HG02943 (cell line): ENCODE measurements around the gene GALNTL6.
"Not testable (repeated sequence)": the region's sequence is repeated elsewhere in the genome, so short reads cannot be mapped to it uniquely, and the experiment has no call there.

Experiments
- ATAC-seq: cut with Tn5 transposase; IDR thresholded peaks from one replicate; pipeline ENCODE4 v1.9.1; 2021; ENCODE audit warnings: mild to moderate bottlenecking, low read depth, moderate library complexity; ENCODE audit not compliant: unreplicated experiment

The GALNTL6 gene

DNA sequence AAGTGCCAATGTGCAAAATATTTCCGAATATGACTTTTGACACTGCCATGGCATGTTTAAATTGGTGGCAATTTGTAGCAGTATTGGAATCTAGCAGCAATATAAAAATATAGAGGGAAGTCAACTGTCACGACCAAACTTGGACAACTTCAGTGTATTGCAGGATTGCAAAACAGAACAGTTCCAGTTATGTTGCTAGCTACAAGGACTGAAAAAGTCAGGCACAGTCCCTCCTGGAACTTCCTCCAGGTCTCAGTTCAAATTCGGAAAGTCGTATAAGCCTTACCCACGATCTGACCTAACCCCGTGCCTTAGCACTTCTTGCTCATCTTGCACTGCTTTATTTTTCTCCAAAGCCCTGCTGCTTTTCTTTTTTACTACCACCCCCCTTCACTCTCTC, 965.4 kb downstream of the GALNTL6 start:
- ATAC-seq: no peak

DNA sequence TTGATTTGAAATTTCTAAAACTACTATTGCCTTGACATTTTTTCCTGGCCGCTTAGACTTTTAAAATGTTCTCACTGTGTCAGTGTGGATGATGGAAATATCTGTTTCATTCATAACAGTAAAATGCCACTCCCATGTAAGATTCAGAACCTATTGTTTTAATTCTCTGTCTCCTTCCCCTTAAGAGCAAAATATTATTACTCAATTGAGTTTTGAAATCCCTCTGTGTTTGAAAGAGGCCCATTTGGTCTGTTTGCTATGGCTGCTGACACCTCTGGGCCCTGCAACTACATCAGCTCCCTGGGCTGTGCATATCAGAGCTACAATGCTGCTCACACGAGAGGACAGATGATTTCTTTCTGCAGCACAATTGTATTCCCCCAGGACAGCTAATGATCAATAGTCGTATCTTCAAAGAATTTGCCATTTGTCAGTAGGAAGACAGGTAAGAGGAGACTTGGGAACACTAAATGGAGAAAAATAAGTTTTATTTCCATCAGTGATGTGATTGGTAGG, 967.4 kb downstream of the GALNTL6 start:
- no peak for ATAC-seq

DNA sequence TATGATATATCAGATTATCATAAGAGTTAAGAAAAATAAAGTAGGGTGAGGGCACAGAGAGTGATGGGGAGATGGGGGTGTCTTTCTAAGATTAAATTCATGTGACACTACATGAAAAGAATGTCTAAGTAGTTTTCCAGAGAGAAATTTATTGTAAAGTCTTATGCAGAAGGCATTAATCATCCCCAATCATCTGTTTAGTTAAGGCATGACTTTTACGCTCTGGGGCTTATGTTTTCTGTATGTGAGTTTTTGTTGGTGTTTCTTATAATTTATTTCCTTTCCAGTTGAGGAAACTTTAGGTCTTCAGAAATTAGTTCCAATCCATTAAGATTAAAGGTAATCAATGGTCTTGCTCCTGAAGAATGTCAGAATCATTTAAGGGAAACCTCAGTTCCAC, 972.4 kb downstream of the GALNTL6 start:
- ATAC-seq: no peak

DNA sequence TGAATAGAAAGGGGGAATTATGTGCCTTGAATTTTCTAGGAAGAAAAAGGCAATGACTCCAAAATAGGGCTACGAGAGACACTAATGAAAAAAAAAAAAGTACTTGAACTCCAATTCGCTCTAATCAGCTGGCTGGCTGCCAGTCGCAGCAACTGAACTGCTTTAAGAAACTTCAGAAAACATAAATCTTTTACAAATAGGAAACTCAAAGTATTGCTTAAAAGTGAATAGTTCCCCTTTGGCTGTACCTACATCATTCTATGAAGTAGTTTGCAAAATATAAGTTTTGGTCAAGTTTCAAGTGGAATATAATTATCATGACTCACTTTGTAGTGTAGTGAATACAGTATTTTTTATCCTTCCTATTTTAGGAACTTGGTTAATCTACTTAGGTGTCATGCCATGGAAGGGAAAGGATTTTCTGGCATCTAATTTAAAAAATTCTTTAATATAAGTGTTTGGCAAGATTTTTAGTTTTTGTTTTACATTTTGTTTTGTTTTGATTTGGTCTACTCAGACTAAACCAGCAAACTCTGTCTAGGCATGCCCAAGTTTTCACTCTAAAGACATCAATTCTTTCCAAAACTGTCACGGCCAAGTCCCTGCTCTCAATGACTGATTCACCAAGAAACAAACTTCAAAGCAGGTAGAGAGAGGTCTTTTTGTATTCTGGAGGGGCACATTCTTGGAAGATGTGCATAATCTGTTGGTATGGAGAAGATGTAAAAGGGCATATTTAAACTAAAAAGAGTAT, 973.0 kb downstream of the GALNTL6 start:
- ATAC-seq: no peak

DNA sequence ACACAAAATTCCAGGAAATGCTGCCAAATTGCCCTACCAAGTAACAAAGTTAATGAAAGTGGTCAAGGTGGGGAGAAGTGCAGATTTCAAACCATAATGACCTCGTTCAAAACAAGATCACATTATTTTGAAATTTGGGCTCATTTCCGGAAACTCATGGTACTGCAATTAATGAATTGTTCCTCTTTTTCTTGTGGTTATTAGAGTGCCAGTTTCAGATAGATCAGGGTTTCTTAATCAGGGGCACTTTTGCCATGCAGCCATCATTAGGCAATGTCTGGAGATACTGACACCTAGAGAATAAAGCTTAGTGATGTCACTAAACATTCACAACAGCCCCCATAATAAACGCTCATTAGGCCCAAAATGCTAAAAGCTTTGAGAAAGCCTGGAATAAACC, 973.9 kb downstream of the GALNTL6 start:
- peak; percentile 72 for ATAC-seq

DNA sequence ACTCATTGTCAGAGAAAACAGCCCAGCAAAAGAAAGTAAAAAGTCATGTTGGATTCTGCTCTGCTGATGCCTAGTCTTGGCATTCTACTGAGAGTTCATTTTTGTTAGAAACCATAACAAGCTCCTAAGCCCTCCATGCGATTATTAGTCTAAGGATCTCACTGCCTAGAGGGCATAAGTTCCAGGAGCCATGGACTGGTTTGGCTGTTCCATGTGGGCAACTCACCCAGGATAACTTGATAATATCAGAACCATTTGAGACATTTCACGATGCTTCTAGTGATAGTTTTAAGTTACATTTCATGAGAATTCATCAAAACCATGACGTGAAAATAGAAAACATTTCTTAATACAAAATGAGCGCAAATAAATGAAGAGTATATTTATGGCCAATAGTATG, 978.6 kb downstream of the GALNTL6 start:
- ATAC-seq: no peak

DNA sequence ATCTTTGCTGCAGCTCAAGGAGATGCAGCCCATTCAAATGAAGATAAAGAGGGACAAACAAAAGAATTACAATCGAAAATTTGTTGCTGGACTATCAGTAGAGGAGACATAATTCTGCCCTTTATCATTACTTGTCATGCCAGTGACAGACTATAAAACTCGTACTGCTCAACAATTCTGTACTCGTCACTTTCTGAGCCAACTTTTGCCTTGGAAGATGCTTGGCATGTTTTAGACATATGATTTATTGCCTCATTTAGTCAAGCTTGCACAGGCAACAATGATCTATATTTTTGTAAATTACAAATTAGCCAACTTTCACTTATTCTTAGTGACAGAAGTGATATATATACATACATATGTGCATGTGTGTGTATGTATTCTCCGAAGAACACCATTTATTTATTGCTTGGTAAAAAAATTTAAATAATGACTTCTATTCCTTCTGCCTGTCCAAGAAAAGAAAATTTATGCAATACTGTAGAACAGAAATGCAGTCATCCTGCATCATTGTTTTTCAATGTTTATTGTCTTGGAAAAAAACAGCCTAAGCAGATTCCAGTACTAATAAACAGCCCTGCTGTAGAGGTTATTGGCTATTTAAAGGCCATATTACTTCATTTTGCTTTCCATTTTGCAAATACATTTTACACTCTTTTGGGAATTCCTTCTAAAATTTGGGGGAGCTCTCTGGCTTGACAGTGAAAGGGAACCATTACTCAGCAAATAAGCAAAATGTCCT, 980.5 kb downstream of the GALNTL6 start:
- no peak for ATAC-seq

DNA sequence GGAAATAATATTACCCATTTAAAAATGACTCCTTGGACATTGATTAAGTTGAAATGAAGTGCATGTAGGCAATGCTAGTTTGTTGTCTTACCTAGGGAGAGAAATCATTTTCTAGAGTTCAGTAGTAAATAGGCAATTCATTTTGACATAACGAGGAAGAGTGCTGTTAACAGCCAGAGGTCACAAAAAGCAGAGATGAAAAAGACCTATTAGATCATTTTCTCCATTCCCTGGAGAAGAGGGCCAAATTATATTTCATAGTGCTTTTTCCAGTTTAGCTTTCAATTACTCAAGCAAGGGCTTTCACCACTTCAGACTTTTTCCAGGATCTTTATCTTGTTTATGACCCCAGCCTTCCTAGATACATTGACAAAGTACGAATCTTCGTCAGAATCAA, 981.1 kb downstream of the GALNTL6 start:
- ATAC-seq: no peak

DNA sequence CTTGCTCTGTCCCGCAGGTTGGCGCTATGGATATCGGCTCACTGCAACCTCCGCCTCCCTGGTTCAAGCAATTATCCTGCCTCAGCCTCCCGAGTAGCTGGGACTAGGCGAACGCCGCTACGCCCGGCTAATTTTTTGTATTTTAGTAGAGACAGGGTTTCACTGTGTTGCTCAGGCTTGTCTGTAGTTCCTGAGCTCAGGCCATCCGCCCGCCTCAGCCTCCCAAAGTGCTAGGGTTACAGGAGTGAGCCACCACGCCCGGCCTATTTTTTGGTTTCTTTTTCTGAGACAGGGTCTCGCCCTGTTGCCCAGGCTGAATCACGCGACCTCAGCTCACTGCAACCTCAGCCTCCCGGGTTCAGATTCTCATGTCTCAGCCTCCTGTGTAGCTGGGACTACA, 984.1 kb downstream of the GALNTL6 start:
- not testable (repeated sequence) for ATAC-seq

DNA sequence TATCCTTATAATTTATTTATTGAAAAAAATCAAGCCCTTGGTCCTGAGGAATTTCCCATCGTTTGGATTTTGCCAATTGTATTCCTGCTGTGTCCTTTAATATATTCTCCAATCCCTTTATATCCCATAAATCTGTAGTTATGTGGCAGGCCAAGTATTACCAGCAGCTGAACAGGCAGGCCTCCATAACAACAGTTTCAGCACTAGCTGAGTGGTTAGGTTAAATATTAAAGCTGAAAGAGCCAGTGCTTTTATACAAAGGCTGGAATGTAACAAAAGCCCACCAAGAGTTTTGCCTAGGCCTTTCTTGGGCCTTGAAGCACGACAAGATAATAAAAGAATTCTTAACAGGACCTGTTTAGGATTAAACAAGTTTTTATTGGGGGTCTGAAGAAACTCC, 988.8 kb downstream of the GALNTL6 start:
- ATAC-seq: no peak

DNA sequence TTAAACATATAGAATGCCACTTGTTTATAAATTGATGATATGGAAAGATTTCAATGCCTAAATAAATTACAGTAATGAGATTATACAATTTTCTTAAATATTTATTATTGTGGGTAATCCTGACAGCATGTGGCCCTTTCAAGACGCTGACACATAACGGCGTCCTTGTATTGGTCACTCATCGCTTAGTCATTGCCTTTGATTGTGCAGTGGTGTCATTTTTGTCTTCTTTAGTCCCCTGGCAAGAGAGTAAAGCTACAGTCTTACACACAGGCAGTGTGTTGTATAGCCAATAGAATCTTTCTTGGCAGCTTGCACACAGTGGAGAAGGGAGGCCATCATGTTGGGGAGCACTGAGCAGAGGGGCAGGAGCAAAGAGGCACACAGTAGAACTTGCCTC, 993.6 kb downstream of the GALNTL6 start:
- no peak for ATAC-seq

DNA sequence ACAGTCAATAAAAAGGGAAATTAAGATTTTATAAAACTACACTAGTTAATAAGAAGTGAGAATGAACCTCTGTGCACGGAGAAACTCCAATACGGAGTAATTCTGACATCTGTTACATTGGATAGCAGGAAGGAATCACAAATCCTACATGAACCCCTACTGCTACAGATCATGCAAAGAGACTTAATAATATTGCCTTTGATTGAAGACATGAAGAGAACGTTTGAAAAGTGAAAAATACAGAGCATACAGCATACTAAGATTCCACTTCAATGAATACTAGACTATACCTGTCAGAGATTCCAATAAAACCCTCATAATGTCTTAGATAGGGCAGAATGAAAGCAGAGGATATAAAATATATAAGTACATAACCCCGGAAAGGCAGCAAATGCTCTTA, 995.0 kb downstream of the GALNTL6 start:
- ATAC-seq: no peak

DNA sequence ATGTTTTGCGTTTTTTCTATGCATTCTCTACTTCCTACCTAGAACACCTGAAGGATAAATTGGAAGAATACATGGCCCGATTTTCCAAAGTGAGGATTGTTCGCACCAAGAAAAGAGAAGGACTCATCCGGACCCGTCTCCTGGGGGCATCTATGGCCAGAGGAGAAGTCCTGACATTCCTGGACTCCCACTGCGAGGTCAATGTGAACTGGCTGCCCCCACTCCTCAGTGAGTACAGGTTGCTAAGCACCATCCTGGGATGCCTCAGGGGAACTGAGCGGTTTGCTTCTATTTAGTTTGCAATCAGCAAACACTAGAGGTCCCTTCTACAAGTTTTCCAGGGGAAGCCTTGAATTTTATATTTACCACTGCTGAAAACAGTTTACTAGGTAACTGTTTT, 996.1 kb downstream of the GALNTL6 start:
- no peak for ATAC-seq

DNA sequence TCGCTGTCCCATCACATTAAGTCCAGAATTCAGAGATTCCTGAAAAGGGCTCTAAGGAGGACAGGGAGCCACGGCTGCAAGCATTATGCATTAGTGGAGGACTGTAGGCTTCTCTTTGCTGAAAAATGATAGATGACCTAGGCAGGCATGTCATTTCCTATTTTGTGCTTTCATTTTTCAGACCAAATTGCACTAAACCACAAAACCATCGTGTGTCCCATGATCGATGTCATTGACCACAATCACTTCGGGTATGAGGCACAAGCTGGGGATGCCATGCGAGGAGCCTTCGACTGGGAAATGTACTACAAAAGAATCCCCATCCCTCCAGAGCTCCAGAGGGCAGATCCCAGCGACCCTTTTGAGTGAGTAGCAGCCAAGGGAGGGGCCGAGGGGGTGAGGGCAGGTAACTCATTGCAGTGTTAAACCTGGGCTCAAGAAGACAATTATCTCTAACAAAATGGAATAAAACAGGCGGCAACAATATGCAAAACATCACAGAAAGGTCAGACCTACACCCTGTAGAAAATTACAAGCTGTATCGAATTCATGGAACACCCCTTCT, 1000.2 kb downstream of the GALNTL6 start:
- ATAC-seq: peak; percentile 83

DNA sequence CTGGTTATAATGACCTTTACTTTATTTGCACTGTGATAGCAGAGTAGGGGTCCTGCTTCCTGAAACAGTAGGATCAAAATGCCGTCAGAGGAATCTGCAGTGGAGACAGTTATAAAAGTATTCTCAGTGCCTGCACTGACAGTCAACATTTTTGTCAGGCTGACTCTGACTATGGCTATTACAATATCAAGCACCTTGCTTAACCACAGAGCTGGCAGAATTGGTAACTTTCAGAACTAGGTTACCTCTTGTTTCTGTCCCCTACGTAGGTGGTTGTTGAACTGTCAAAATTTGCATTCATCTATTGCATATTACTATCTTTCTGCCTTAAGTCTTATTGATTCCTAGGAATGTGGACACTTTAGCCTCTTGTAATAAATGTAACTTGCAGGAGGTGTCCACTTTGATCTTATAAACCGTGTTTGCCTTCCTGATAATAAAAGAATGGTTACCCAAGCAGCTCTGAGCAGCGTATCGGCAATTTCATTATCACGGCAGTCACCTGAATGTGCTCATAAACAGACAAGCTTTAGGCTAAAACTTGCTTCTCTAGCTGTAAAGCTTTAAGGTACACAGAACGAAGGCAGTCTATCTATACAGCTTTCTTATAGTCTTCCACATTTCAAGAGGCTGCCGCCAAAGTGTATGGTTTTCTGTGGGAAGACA, 1002.4 kb downstream of the GALNTL6 start:
- no peak for ATAC-seq

DNA sequence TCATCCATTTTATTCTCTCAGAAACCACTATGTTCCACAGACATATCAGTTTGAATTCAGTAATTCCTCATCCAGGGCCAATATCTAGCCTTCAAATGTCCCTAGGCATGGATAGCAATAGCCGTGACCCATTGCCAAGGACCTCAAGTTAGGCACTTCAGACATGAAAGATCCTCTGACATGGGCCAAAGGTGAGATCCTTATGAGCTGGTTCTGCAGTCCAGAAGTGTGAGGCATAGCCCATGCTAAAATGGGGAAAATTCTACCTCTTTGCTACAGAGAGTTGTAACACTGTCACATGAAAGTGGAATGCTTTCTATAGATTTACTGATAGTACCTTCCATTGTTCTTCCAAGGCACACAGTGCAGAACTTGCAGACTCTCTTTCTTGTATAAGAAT, 1005.7 kb downstream of the GALNTL6 start:
- ATAC-seq: no peak

DNA sequence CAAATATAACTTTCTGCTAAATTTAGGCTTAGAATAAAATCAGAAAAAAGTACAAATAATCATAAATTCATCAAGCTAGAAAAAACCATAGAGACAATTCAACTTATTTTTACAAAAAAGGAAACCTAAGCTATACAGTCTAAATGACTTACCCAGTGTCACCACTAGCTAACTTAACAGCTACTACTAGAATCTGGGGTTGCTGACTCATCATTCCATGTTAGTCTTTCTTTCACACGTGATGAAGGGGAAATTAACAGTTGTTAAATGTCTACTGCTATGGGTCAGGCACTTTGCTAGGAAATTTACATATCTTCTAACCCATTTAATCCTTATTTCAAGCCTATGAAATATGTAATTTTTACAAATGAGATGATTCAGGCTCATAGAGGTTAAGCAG, 1006.1 kb downstream of the GALNTL6 start:
- no peak for ATAC-seq

DNA sequence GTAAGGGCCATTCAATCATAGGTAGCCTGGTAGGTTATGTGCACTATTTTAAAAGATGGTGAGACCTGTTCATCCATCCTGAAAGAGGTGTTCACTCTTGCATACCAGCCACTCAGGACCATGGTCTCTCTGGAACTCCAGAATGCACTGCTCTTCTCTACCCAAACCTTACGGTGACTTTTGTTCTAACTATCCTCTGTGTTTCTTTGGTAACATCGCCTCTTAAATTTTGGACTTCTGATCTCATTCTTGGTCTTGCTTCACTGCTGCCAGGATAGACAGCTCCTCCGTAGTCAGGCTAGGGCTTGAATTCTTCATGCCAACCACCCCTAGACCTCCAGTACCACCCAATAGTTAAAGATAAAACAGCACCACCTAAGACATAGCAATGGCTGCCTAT, 1009.1 kb downstream of the GALNTL6 start:
- ATAC-seq: no peak

DNA sequence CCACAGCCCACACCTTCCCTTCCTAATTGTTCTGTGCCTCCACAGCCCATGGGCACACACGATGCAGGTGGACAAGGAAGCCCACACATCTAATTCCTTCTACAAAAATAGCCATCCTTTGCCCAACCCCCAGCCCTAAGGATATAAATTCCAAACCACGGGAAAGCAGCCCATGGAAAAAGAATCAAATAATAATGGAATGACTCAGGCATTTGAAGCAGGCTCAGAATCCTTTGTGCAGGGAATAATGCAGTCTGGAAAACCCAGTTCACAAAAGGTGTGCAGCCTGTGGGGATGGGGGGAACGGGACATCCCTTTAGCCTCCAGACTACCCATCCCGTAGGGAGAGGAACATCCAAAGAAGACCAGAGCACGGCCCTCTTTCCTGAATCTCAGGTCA, 1013.1 kb downstream of the GALNTL6 start:
- no peak for ATAC-seq

DNA sequence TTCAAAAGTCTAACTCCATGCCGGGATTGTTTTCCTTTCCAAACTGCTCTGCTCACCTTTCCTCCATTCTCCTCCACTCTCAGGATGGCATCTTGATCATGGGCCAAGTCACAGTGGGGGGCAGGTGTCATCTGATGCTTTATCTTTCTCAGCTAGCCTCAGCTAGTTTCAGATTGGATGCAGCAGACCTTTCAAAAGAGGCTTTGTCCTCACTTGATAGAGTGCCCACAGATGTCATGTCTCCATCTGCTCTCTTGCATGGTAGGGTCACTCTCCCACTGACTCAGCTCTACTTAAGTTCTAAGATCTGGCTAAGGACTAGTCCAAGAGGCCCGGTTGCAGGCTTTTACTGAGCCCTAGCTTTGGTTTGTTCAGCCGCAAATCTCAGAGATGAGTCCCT, 1013.7 kb downstream of the GALNTL6 start:
- no peak for ATAC-seq

DNA sequence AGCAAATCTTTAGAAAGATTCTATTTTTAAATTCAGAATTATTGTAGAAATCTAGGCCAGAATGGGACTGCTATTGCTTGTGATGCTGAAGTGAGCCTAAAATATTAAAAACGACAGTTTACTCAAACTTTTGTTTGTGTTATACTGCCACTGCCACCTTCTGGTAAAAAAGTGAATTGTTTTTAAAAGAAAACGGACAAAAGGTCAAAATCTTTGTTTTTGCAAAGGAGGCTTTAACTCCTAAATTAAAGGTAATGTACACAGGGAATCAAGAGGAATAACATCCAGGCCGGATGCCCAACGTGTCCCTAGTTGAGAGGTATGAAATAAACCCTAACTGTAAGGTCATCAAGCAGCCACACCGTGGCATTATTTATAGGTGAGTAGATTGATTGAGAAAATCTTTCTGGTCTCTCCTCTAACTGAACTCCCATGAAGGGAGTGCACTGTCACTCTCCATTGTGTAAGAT, 1017.1 kb downstream of the GALNTL6 start:
- ATAC-seq: no peak
